ENCODE data around the gene FOXD4L1.
"Not testable (repeated sequence)": the region's sequence is repeated elsewhere in the genome, so short reads cannot be mapped to it uniquely, and the experiment has no call there.

The FOXD4L1 gene

GRCh38 chr2:113524986-113525385, 26.5 kb downstream of the FOXD4L1 start:
- DNase-seq (ENCODE audit: low spot score), result not testable (repeated sequence)

GRCh38 chr2:113527350-113528045, 29.0 kb downstream of the FOXD4L1 start:
- not testable (repeated sequence) for DNase-seq (ENCODE audit: low spot score)

DNA sequence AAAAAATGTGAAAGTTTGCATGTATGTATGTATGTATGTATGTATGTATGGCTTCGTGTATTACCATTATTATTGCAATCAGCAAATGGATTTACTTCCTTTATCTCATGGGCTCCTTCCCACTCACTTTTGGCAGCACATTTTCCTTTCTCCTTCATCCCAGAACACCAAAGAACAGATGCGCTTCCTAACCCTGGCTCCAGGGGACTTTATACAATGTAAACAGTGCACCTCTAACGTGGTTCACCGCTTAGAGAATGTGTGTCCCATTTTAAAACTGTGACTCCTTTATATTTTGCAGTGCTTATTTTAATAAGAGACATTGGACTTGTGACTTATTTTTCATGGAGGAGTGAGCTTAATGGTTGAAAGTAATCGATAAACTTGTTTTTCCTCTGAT, 29.7 kb downstream of the FOXD4L1 start:
- not testable (repeated sequence) for DNase-seq (ENCODE audit: low spot score)

DNA sequence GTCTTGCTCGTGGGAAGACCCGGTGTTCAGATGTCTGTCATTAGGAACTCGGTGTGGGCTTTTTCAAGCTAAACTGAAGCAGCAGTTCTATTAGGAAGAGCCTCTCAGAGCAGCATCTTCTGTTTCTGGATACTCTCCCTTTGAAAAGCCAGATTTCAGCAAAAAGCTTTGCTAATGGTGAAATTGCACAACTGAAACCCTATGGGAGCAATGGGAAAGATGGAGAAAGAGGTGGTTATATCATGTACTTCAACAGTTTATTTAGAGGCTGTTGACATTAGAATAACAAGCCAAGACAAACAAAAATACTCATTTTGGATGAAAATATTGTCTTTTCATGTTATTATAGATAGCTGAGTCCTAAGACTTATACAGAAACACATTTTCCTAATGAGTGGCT, 30.4 kb downstream of the FOXD4L1 start:
- not testable (repeated sequence) for DNase-seq (ENCODE audit: low spot score)

DNA sequence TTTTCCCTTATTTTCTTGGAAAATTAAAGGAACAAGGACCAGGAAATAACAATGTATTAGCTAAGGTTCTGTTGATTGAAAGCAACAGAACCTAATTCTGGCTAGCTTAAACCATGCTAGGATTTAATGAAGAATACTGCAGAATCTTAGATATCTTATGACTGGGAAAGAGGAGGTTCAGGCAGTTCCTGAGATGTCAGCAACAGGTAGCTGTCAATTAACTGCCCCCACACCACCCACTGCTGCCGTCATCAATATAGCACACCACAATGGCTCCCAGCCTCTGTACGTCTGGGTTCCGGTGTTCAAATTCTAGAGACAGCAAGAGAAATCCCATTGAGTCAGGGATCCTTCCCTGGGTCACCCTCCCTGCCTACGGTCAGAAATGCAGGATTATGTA, 34.5 kb downstream of the FOXD4L1 start:
- not testable (repeated sequence) for DNase-seq (ENCODE audit: low spot score)

GRCh38 chr2:113536573-113536972, 38.1 kb downstream of the FOXD4L1 start:
- DNase-seq (ENCODE audit: low spot score), result not testable (repeated sequence)

- DNase-seq (ENCODE audit: low spot score), result not testable (repeated sequence)
These were observed 42.4 kb downstream of the FOXD4L1 start for GRCh38 chr2:113540834-113541203.

- not testable (repeated sequence) for DNase-seq (ENCODE audit: low spot score)
These were observed 42.9 kb downstream of the FOXD4L1 start for GRCh38 chr2:113541204-113541975.

- DNase-seq (ENCODE audit: low spot score), result not testable (repeated sequence)
These were observed 43.6 kb downstream of the FOXD4L1 start for GRCh38 chr2:113541976-113542485.

DNA sequence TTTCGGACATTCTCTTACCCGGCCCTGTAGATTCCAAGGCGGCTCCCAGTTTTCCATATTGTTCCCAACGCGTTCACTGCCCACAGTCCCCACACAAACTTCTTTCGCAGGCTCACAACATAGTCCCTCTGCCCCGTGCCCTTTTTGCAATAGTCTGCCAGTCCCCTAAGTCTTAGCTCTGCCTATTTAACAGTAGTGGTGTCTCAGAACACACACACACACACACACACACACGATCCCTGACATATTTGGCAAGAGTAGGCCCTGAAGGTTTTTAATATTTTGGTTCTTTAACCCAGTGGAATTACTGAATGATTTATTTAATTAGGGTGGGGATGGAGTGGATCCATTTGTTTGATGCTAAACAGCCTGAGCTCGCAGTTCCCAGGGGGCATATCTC, 44.1 kb downstream of the FOXD4L1 start:
- DNase-seq (ENCODE audit: low spot score), result not testable (repeated sequence)

All from hepatic stellate cell (primary cell).